G401.6 (cell line): ENCODE measurements around the gene PPEF1.

ENCODE experiments used
- FAIRE-seq: peaks from 2 replicates; lab custom pipeline; 2012; peaks lifted over from hg19 to GRCh38; lab: Jason Lieb, UNC

The PPEF1 gene, protein sequence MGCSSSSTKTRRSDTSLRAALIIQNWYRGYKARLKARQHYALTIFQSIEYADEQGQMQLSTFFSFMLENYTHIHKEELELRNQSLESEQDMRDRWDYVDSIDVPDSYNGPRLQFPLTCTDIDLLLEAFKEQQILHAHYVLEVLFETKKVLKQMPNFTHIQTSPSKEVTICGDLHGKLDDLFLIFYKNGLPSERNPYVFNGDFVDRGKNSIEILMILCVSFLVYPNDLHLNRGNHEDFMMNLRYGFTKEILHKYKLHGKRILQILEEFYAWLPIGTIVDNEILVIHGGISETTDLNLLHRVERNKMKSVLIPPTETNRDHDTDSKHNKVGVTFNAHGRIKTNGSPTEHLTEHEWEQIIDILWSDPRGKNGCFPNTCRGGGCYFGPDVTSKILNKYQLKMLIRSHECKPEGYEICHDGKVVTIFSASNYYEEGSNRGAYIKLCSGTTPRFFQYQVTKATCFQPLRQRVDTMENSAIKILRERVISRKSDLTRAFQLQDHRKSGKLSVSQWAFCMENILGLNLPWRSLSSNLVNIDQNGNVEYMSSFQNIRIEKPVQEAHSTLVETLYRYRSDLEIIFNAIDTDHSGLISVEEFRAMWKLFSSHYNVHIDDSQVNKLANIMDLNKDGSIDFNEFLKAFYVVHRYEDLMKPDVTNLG

GRCh38 chrX:18707426-18708049 lies at the start of gene PPEF1:
TSS of gene PPEF1 (plus strand) at chrX:18707645. CDS start at chrX:18707781, 136 bp downstream.
- no peak for FAIRE-seq

DNA sequence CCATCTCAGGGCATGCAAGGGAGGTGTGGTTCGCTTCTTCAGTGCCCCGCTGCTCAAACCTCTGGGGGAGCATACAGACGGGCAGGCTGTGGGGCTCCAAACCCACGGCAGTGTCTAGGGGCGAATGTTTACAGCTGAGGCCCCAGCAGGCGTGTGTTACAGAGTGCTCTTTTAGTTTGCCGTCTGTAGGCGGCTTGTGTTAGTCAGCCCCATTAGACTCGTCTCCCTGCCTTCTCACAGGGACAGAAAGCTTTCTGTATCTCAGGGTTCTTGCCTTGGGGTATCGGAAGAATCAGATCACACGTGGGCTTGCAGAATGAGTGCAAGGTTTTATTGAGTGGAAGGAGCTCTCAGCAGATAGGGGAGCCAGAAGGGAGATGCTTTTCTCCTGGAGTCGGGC lies 46.2 kb upstream of the PPEF1 start:
- no peak for FAIRE-seq

- no peak for FAIRE-seq
Measured at GRCh38 chrX:18664947-18665346, 42.5 kb upstream of the PPEF1 start.

DNA sequence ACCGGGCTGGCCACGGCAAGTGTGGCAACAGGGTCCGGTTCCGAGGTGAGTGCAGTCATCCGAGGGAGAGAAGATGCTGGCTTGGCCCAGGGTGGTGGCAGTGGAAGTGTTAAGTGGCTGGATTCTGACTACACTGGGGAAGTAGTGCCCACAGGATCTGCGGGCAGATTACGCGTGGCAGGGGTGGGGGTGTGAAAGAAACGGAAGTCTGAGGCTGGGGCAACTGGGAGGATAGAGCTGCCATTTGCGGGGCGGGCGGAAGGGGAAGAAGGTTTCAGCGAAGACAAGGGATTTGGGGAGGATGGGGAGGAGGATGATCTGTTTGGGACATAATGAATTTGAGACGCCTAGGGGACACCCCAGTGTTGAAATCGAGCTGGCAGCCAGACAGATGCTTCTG lies 40.8 kb upstream of the PPEF1 start:
- FAIRE-seq = no peak

DNA sequence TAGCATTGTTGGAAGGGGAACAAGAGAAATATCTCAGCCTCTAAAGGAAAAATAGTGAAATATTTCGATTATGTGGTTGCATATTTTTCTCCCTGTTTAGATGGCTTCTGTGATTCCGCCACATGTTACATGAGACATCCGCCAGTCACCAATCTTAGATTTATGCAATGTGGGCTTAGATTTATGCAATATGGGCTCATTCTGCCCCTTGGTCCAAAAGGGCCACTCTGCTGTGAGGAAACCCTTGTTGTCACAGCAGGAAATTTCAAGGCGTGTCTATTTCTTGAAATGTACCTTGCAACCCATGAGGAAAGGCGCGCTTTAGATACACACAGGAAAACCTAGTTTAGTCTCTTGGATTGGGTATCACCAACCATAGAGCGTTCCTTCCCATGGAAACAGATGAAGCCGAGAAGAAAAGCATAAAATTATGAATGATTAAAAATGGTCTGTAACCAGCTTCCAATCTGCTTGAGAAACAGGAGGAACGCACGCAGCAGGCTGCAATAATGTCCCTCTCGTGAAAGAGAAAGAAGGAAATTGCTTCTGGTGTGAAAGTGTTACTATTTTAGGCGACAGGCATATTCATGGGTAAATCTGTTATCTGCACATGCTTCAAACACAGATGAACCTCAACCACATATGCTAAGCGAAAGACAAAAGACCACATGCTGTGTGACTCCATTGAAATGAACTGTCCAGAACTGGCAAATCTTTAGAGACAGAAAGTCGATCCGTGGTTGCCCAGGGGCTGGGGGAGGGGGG lies 39.2 kb upstream of the PPEF1 start:
- no peak for FAIRE-seq

DNA sequence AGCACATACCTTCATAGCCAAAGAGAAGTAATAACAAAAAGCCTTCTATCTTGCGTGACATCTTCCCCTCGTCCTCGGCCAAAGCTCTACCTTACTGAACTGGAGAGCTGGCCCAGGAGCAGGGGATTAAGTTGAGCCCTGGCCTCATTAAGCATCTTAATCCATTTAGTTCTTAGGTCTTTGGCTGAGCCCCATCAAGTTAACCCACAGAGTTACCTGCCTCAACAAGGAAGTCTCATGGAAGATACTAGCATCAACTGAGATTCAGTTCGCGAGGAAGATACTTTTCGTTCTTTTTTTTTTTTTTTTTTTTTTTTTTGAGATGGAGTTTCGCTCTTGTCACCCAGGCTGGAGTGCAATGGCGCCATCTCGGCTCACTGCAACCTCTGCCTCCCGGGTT lies 35.4 kb upstream of the PPEF1 start, which contains the start of gene RS1:
Gene RS1, minus strand, starts transcription at position 101 of the 400 bp plus-strand sequence. Its CDS starts 40 bp downstream, at position 61.
- no peak for FAIRE-seq

DNA sequence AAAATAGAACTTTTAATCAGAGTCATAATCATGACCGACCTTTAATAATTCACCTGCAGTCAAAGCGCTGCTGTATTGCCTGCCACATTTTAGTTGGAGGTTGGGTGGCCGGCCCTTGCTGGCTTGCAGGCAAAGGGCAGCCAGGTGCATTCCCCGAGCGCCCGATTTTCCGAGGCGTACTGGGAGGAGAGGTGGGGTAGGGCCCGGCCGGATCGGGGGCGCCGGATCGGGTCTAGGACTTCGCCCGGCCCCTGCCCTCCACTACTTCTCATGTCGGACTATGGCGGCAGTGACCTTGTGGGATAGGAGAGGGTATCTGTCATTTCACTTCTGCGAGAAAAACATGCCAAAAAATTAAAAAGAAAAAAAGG lies 33.0 kb upstream of the PPEF1 start:
- FAIRE-seq = no peak

- peak; percentile 70 for FAIRE-seq
Measured at GRCh38 chrX:18674788-18675735, 32.4 kb upstream of the PPEF1 start.

DNA sequence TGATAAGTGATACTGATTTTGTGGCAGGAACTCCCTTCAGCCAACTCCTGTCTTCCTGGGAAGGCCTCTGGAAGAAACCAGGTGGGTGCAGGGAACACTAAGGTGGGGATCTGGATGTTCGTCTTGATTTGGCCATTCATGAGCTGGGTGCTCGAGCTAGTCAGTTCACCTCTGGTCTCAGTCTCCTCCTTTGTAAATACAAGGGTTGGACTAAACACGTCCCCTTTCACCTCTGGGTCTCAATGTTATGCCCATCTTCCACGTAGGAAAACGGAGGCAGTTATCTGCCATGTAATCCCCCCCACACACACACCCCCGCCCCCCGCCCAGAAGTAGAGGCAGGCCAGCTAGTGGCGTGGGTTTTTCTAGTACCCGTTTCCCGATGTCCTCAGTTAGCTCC lies 31.4 kb upstream of the PPEF1 start:
- FAIRE-seq = no peak

DNA sequence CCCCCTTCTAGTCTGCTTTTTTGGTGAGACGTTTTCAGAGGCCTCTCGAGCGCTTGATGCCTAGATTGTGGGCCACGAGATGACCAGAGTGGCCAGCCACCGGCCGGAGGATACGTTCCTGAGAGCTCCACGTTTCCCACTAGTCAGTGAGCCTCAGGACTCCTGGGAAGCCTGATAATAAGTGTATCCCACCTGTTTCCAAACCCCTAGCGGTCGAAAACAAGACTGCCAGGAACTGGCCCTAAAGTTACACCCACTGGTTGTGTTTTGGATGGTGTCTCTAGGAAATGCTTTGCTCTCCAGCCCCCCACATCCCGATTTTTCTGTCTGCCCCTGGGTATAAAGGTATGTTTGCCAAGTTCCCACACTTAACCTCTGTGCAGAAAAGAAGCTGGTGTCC lies 31.0 kb upstream of the PPEF1 start:
- no peak for FAIRE-seq

- no peak for FAIRE-seq
Measured at GRCh38 chrX:18677161-18677869, 30.1 kb upstream of the PPEF1 start.

- FAIRE-seq = no peak
Measured at GRCh38 chrX:18681996-18682395, 25.4 kb upstream of the PPEF1 start.

- FAIRE-seq = no peak
Measured at GRCh38 chrX:18682979-18683387, 24.5 kb upstream of the PPEF1 start.

- FAIRE-seq = no peak
Measured at GRCh38 chrX:18687856-18688495, 19.5 kb upstream of the PPEF1 start.

- FAIRE-seq = no peak
Measured at GRCh38 chrX:18691431-18691830, 16.0 kb upstream of the PPEF1 start.

GRCh38 chrX:18692541-18692940 lies 14.9 kb upstream of the PPEF1 start:
- no peak for FAIRE-seq

DNA sequence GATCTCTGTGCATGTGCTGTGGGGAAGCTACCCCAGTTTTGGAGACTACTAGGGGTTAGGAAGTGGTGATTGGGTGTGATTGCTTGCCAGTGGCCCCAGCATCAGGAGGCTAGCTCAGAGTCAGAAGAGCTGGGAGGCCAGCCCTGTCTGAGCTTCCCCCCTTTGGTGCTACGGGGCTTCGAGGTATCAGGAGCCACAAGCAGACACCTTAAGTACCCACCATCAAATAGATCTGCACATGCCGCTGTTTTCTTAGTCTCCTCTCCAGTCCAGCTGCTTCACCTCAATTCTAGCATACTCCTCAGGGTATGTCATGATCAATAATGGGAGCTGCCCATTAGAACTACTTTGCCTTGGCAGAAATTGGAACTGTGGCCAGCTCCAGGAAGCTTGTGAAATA lies 10.8 kb upstream of the PPEF1 start:
- FAIRE-seq = no peak

- FAIRE-seq = no peak
Measured at GRCh38 chrX:18698737-18699650, 8.5 kb upstream of the PPEF1 start.
